SJSA1 (cell line): ENCODE data around the gene PIK3R5. TPM values are rescaled to one million over a fixed set of nuclear protein-coding genes. Genes with fewer than 3 reads are reported as not detected.
A peak's percentile ranks its signal among the peaks of the same experiment; 100 is the strongest.

Experiments
- DNase-seq, 2 experiments: peaks; one replicate each; pipeline ENCODE4 v3.0.0-alpha.2; 2015 to 2020; ENCODE audit warnings: low spot score in 2 of 2, low read depth in 1 of 2
- H3K27ac ChIP-seq: fragments of 250-450 bp; sonication (Bioruptor Pico); 2 replicates; pipeline ENCODE4 v1.5.1; 2020; ENCODE audit warnings: mild to moderate bottlenecking, moderate library complexity
- H3K27me3 ChIP-seq: fragments of 250-450 bp; sonication (Bioruptor Pico); replicated peaks from 2 replicates; pipeline ENCODE4 v1.5.1; 2020; ENCODE audit warnings: mild to moderate bottlenecking, moderate library complexity
- H3K36me3 ChIP-seq: fragments of 250-450 bp; sonication (Bioruptor Pico); 2 replicates; pipeline ENCODE4 v1.5.1; 2020; ENCODE audit warnings: mild to moderate bottlenecking
- H3K4me1 ChIP-seq: fragments of 250-450 bp; sonication (Bioruptor Pico); replicated peaks from 2 replicates; pipeline ENCODE4 v1.6.1; 2021; ENCODE audit warnings: mild to moderate bottlenecking
- H3K4me3 ChIP-seq: fragments of 250-450 bp; sonication (Bioruptor Pico); 2 replicates; pipeline ENCODE4 v1.5.1; 2020; ENCODE audit warnings: mild to moderate bottlenecking
- H3K9me3 ChIP-seq: fragments of 250-450 bp; sonication (Bioruptor Pico); replicated peaks from 2 replicates; pipeline ENCODE4 v1.5.1; 2020; ENCODE audit warnings: mild to moderate bottlenecking
- total RNA-seq: library from RNA; depleted of rRNA; stranded (reverse); fragments of >200 nt; shearing (Covaris generic); gene quantifications from 2 replicates; pipeline ENCODE4 v1.2.3, GENCODE V29; 2014

PIK3R5 gene
- total RNA-seq, 1 experiment from 2014 or later, result not detected

DNA sequence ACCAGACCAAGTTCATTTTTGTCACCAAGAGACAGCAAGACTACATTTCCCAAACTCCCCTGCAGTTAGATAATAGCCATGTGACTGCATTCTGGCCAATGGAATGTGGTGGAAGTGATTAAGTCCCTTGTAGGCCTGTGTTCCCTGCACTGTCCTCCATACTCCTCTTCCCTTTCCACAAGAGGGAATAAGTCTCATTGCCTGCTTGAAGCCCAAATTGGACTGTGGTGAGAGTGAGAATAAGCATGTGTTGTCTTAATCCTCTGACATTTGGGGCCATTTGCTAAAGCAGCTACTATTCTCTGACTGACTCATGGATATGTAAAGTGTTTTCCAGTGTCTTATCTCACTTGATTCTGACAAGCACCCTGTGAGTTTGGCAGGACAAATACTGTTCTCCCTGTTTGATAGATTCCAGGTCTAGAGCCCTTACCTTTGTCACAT, 118.7 kb downstream of the PIK3R5 start:
- Histone ChIP-seq H3K27ac (no peak overlapping the region), H3K9me3 (no peaks in the 10 kb centered on the region; the same call in 1 of the 2 replicates), H3K4me3 (no peak overlapping the region), H3K4me1 (no peaks in the 10 kb centered on the region), H3K27me3 (no peaks in the 10 kb centered on the region), H3K36me3 (no peaks in the 10 kb centered on the region)
- DNase-seq, result no peak

- H3K27me3 ChIP-seq, result no peaks in the 10 kb centered on the region
- H3K4me1 ChIP-seq, result no peaks in the 10 kb centered on the region
- DNase-seq, result no peak
- no peak overlapping the region for H3K27ac ChIP-seq
- no peak overlapping the region for H3K4me3 ChIP-seq
- no peaks in the 10 kb centered on the region; the same call in 1 of the 2 replicates for H3K9me3 ChIP-seq
- no peaks in the 10 kb centered on the region for H3K36me3 ChIP-seq
Measured at GRCh38 chr17:8844229-8845218, 121.0 kb downstream of the PIK3R5 start.

DNA sequence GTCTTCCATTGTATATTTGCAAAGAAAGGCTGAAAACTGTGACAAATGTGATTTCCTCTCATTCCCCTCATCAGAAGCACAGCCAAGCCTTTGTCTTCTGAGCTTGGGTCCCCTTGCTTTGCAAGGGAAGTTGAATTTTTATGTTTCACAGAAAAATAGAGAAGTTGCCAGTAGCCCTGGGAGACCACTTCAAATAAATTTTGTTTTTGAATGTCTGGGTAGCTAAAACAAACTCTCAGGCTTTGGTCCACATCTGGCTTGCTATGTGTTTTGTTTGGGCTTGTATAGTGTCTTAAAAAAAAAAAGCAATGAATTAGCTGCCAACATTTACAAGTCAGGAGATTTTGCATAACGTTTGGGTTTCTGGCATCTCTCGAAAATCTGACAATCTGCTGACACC, 122.2 kb downstream of the PIK3R5 start:
- H3K4me1 ChIP-seq, result no peaks in the 10 kb centered on the region
- H3K4me3 ChIP-seq, result no peak overlapping the region
- H3K27ac ChIP-seq, result no peak overlapping the region
- DNase-seq, result no peak
- H3K36me3 ChIP-seq, result no peaks in the 10 kb centered on the region
- no peaks in the 10 kb centered on the region for H3K27me3 ChIP-seq
- H3K9me3 ChIP-seq, result no peaks in the 10 kb centered on the region; the same call in 1 of the 2 replicates

GRCh38 chr17:8841844-8842243, 123.7 kb downstream of the PIK3R5 start:
- H3K4me1 ChIP-seq, result peaks cover 7% of the 10 kb centered on the region; the same call in 1 of the 2 replicates

DNA sequence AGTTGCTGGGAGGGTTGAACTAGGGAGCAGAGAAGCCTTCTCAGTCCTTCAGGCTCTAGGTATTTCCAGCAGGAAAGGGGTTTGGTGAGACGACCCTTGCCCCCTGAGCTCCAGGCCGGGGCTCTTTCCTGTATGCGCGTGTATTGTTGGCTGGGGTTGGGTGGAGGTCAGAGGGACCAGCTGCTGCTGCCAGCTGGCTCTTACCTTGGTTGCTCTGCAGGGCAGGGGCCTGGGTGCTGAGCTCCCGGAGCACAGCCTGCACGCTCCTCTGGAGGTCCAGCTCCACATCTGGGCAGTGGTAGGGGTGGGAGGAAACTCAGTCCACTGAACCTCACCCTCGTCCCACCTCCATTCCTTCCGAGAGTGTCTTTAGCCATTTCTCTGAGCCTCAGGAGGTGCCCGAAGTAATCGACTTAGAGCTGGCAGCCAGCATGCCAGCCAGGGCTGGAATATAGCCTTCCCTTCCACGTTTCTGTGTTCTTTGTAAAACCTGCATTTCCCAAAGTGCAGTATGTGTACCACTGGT, 126.0 kb downstream of the PIK3R5 start:
- Histone ChIP-seq H3K36me3 (no peaks in the 10 kb centered on the region), H3K9me3 (no peaks in the 10 kb centered on the region), H3K4me3 (no peak overlapping the region), H3K27me3 (no peaks in the 10 kb centered on the region), H3K4me1 (peaks cover 7% of the 10 kb centered on the region; the same call in 1 of the 2 replicates), H3K27ac (no peak overlapping the region)
- no peak for DNase-seq

More at GRCh38 chr17:8841844-8842243, 123.7 kb downstream of the PIK3R5 start:
- H3K4me3 ChIP-seq, result no peak overlapping the region
- DNase-seq, result no peak
- no peaks in the 10 kb centered on the region; the same call in 1 of the 2 replicates for H3K9me3 ChIP-seq
- no peaks in the 10 kb centered on the region for H3K27me3 ChIP-seq
- no peaks in the 10 kb centered on the region for H3K36me3 ChIP-seq
- no peak overlapping the region for H3K27ac ChIP-seq

DNA sequence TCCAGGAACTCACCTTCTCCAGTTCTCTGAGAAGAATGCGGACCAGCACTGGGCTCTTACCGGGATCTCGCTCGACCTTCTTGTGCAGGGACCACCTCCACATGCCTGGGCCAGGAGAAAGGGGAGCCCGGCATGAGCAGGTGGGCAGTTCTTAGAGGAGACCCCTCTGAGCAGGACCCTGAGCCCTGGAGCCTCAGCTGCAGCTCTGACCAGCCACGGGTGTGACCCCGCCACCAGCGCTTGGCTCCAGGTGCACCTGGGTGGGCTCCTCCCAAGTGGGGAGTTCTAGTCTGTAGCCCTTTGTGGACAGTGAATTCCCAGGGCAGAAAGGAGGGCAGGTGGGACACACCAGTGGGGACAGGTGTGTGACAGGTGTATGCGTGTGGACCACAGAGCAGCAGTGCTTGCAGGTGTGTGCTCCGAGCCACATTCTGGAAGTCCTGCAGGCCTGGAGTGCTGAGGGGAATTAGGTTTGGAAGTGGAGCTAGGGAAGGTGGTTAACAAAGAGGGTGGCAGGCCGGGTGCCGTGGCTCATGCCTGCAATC, 126.9 kb downstream of the PIK3R5 start:
- Histone ChIP-seq H3K36me3 (no peaks in the 10 kb centered on the region), H3K4me3 (no peak overlapping the region), H3K27me3 (no peaks in the 10 kb centered on the region), H3K4me1 (peaks cover 7% of the 10 kb centered on the region; the same call in 1 of the 2 replicates), H3K27ac (no peak overlapping the region), H3K9me3 (no peaks in the 10 kb centered on the region)
- DNase-seq, result no peak

GRCh38 chr17:8837563-8838075, 127.9 kb downstream of the PIK3R5 start:
- no peak overlapping the region for H3K27ac ChIP-seq
- H3K36me3 ChIP-seq, result no peaks in the 10 kb centered on the region
- no peaks in the 10 kb centered on the region for H3K9me3 ChIP-seq
- peak in 1 of 2 experiments; percentile 39 for DNase-seq
- H3K4me1 ChIP-seq, result peaks cover 7% of the 10 kb centered on the region; the same call in 1 of the 2 replicates
- H3K4me3 ChIP-seq, result no peak overlapping the region
- no peaks in the 10 kb centered on the region for H3K27me3 ChIP-seq

GRCh38 chr17:8836821-8837562, 128.5 kb downstream of the PIK3R5 start:
- Histone ChIP-seq H3K4me3 (no peak overlapping the region), H3K27me3 (no peaks in the 10 kb centered on the region), H3K4me1 (peaks cover 7% of the 10 kb centered on the region; the same call in 1 of the 2 replicates), H3K36me3 (no peaks in the 10 kb centered on the region), H3K9me3 (no peaks in the 10 kb centered on the region), H3K27ac (no peak overlapping the region)
- peak in 1 of 2 experiments; percentile 35 for DNase-seq

- Histone ChIP-seq H3K27me3 (no peaks in the 10 kb centered on the region), H3K4me3 (no peak overlapping the region), H3K9me3 (no peaks in the 10 kb centered on the region), H3K4me1 (peaks cover 7% of the 10 kb centered on the region; the same call in 1 of the 2 replicates), H3K27ac (no peak overlapping the region), H3K36me3 (no peaks in the 10 kb centered on the region)
- DNase-seq, result peak in 1 of 2 experiments; percentile 25
Measured at GRCh38 chr17:8835631-8836364, 129.7 kb downstream of the PIK3R5 start.

DNA sequence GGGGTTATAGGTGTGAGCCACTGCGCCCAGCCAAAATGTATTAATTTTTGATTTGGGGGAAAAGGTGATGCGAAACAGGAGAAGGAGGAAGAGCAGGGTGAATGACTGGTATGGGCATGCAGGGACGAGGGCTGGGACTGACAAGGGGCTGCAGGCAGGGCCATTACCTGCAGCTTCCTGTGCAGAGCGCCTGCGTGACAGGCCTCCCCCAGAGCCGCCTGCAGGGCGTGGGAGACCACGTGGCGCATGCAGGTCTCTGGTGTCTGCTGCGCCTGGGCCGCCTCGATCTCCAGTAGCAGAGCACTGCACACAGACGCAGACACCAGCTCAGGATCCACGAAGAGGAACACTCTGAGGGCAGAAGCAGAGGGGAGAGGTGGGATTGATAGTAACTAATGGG, 130.4 kb downstream of the PIK3R5 start:
- no peaks in the 10 kb centered on the region for H3K36me3 ChIP-seq
- H3K9me3 ChIP-seq, result no peaks in the 10 kb centered on the region
- no peaks in the 10 kb centered on the region for H3K27me3 ChIP-seq
- H3K27ac ChIP-seq, result no peak overlapping the region
- H3K4me3 ChIP-seq, result no peak overlapping the region
- H3K4me1 ChIP-seq, result peaks cover 7% of the 10 kb centered on the region; the same call in 1 of the 2 replicates
- no peak for DNase-seq

- no peaks in the 10 kb centered on the region for H3K27me3 ChIP-seq
- no peaks in the 10 kb centered on the region for H3K9me3 ChIP-seq
- H3K36me3 ChIP-seq, result no peaks in the 10 kb centered on the region
- no peak overlapping the region for H3K4me3 ChIP-seq
- DNase-seq, result no peak
- no peak overlapping the region for H3K27ac ChIP-seq
- H3K4me1 ChIP-seq, result peaks cover 7% of the 10 kb centered on the region; the same call in 1 of the 2 replicates
Measured at GRCh38 chr17:8832711-8833352, 132.7 kb downstream of the PIK3R5 start.

- DNase-seq, result no peak
- no peak overlapping the region for H3K4me3 ChIP-seq
- H3K9me3 ChIP-seq, result no peaks in the 10 kb centered on the region
- no peaks in the 10 kb centered on the region for H3K4me1 ChIP-seq
- no peaks in the 10 kb centered on the region for H3K36me3 ChIP-seq
- no peaks in the 10 kb centered on the region for H3K27me3 ChIP-seq
- no peak overlapping the region for H3K27ac ChIP-seq
Measured at GRCh38 chr17:8831234-8831849, 134.2 kb downstream of the PIK3R5 start.
